GM23338 (cell line): ENCODE data around the gene RILPL1.

Experiments used
- STAT1 ChIP-seq: IDR thresholded peaks from one replicate; pipeline ENCODE4 v1.6.1; 2016; ENCODE audit warnings: antibody characterized with exemption; ENCODE audit not compliant: unreplicated experiment
- ZNF114 ChIP-seq: fragments of 250-450 bp; sonication (Bioruptor Pico); IDR thresholded peaks from 2 replicates; pipeline ENCODE4 v1.5.0; 2020; ENCODE audit warnings: mild to moderate bottlenecking, moderate library complexity
- TF ChIP-seq, protein P1 (sequence below), 2 experiments: fragments of 200-600 bp in 1 of 2; sonication (generic) in 1 of 2; conservative IDR thresholded peaks; 2 replicates each; pipeline versions ENCODE4 v1.5.1 to v1.6.1; 2016 to 2017; ENCODE audit warnings: antibody characterized with exemption in 2 of 2, low read depth in 2 of 2, mild to moderate bottlenecking in 2 of 2, moderate library complexity in 1 of 2

DNA sequence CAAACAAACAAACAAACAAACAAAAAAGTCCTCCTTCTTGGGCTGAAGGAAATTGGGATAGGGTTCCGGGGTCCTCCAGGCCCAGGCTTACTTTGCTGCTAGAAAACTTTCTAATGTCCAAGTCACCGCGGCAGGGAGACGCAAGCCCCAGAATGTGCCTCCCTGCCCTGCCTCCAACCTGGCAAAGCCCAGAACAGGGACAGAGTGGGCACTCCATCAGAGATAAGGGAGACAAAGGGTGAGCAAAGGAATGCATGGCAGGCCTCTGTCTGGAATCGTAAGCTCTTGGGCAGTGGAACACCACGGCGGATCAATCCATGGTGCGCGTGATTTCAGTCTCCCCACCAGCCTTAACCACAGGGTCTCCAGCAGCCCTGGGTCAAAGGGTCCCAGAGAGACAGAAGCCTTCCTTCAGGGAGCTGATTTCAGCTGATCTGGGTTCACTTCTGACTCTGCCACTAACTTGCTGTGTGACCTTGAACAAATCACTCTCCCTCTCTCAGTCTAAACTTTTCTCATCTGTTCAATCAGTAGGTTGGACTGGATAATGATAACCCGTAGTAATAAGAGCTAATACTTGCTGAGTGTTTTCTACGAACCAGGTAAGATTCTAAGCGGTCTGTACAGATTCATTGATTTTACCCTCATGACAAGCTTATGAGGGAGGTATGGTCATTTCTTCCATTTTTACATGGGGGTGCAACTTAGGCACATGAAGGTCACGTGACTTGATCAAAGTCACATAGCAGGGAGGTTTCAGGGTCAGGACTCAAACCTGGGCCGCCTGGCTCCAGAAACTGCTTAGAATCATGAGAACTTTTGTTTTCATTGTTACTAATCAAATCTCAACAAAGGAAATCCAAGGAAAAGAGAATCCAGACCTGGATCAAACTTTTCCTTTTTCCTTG is 12.7 kb downstream of the RILPL1 start:
- TF ChIP-seq STAT1 (no peak), ZNF114 (no peak)
- TF ChIP-seq, protein P1, sequence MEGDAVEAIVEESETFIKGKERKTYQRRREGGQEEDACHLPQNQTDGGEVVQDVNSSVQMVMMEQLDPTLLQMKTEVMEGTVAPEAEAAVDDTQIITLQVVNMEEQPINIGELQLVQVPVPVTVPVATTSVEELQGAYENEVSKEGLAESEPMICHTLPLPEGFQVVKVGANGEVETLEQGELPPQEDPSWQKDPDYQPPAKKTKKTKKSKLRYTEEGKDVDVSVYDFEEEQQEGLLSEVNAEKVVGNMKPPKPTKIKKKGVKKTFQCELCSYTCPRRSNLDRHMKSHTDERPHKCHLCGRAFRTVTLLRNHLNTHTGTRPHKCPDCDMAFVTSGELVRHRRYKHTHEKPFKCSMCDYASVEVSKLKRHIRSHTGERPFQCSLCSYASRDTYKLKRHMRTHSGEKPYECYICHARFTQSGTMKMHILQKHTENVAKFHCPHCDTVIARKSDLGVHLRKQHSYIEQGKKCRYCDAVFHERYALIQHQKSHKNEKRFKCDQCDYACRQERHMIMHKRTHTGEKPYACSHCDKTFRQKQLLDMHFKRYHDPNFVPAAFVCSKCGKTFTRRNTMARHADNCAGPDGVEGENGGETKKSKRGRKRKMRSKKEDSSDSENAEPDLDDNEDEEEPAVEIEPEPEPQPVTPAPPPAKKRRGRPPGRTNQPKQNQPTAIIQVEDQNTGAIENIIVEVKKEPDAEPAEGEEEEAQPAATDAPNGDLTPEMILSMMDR (conservative IDR thresholded peaks at IDR 0.05; ENCODE audit: low read depth in 2 of 2): no peak
